ENCODE results near the gene NAV2.

NAV2 gene

GRCh38 chr11:19935507-19935906 is 222.9 kb downstream of the NAV2 start:
- no peak for TF ChIP-seq CTCF (IDR thresholded peaks at IDR 0.05; ENCODE audit: control insufficient read depth, extremely low read depth, insufficient read depth)
- no peak overlapping the region for H3K4me3 ChIP-seq (ENCODE audit: low read depth, low read length)
- no peak for DNase-seq (ENCODE audit: low read depth)

- H3K4me3 ChIP-seq (ENCODE audit: low read depth, low read length) = no peak overlapping the region
- TF ChIP-seq CTCF (IDR thresholded peaks at IDR 0.05; ENCODE audit: control insufficient read depth, extremely low read depth, insufficient read depth) = no peak
- no peak for DNase-seq (ENCODE audit: low read depth)
Observed at GRCh38 chr11:19936461-19936860, 223.8 kb downstream of the NAV2 start.

- DNase-seq (ENCODE audit: low read depth) = no peak
Observed at GRCh38 chr11:19938169-19938856, 225.7 kb downstream of the NAV2 start.

GRCh38 chr11:19938866-19939265 is 226.2 kb downstream of the NAV2 start:
- DNase-seq (ENCODE audit: low read depth) = no peak
- no peak for TF ChIP-seq CTCF (IDR thresholded peaks at IDR 0.05; ENCODE audit: control insufficient read depth, extremely low read depth, insufficient read depth)
- no peak overlapping the region for H3K4me3 ChIP-seq (ENCODE audit: low read depth, low read length)

More at GRCh38 chr11:19938169-19938856, 225.7 kb downstream of the NAV2 start:
- TF ChIP-seq CTCF (IDR thresholded peaks at IDR 0.05; ENCODE audit: control insufficient read depth, extremely low read depth, insufficient read depth) = peak; percentile 88
- H3K4me3 ChIP-seq (ENCODE audit: low read depth, low read length) = no peak overlapping the region

- no peak for TF ChIP-seq CTCF (IDR thresholded peaks at IDR 0.05; ENCODE audit: control insufficient read depth, extremely low read depth, insufficient read depth)
- no peak overlapping the region for H3K4me3 ChIP-seq (ENCODE audit: low read depth, low read length)
- DNase-seq (ENCODE audit: low read depth) = no peak
Observed at GRCh38 chr11:19939415-19939929, 226.8 kb downstream of the NAV2 start.

GRCh38 chr11:19940831-19941230 is 228.2 kb downstream of the NAV2 start:
- DNase-seq (ENCODE audit: low read depth) = no peak
- TF ChIP-seq CTCF (IDR thresholded peaks at IDR 0.05; ENCODE audit: control insufficient read depth, extremely low read depth, insufficient read depth) = no peak
- H3K4me3 ChIP-seq (ENCODE audit: low read depth, low read length) = no peak overlapping the region

GRCh38 chr11:19946681-19947080 is 234.0 kb downstream of the NAV2 start:
- no peak for TF ChIP-seq CTCF (IDR thresholded peaks at IDR 0.05; ENCODE audit: control insufficient read depth, extremely low read depth, insufficient read depth)
- no peak for DNase-seq (ENCODE audit: low read depth)

More at GRCh38 chr11:19946681-19947080, 234.0 kb downstream of the NAV2 start:
- no peak overlapping the region for H3K4me3 ChIP-seq (ENCODE audit: low read depth, low read length)
